CD4-positive, alpha-beta T cell treated with Interleukin-17A for 4 hours (primary cell): ENCODE results near the gene GLS.
A peak's percentile ranks its signal among the peaks of the same experiment; 100 is the strongest.
"Not testable (repeated sequence)": the region's sequence is repeated elsewhere in the genome, so short reads cannot be mapped to it uniquely, and the experiment has no call there.

Experiments used
- DNase-seq: peaks from one replicate; pipeline ENCODE4 v3.0.0-alpha.2; 2020; ENCODE audit warnings: mixed read lengths

GLS gene

GRCh38 chr2:190858817-190859216 is 21.8 kb upstream of the GLS start:
- DNase-seq: no peak

GRCh38 chr2:190859347-190860297 is 21.0 kb upstream of the GLS start:
- no peak for DNase-seq

GRCh38 chr2:190860985-190861680 is 19.5 kb upstream of the GLS start:
- DNase-seq: no peak

GRCh38 chr2:190862128-190862527 is 18.5 kb upstream of the GLS start:
- DNase-seq: not testable (repeated sequence)

GRCh38 chr2:190862571-190862991 is 18.0 kb upstream of the GLS start:
- DNase-seq: no peak

- DNase-seq: peak; percentile 8
These were observed 16.7 kb upstream of the GLS start for GRCh38 chr2:190863946-190864345.

GRCh38 chr2:190864375-190864774 is 16.2 kb upstream of the GLS start:
- no peak for DNase-seq

- no peak for DNase-seq
These were observed 13.4 kb upstream of the GLS start for GRCh38 chr2:190867212-190867611.

GRCh38 chr2:190867832-190868231 is 12.8 kb upstream of the GLS start:
- no peak for DNase-seq

GRCh38 chr2:190869721-190870120 is 10.9 kb upstream of the GLS start:
- no peak for DNase-seq

- DNase-seq: not testable (repeated sequence)
These were observed 7.2 kb upstream of the GLS start for GRCh38 chr2:190873451-190873850.

- DNase-seq: peak; percentile 47
These were observed 4.7 kb upstream of the GLS start for GRCh38 chr2:190875891-190876290.

GRCh38 chr2:190876631-190877030 is 4.0 kb upstream of the GLS start:
- DNase-seq: no peak

GRCh38 chr2:190877436-190877835 is 3.2 kb upstream of the GLS start:
- DNase-seq: no peak

GRCh38 chr2:190879474-190880377 is 895 bp upstream of the GLS start:
- peak; percentile 49 for DNase-seq

- DNase-seq: no peak
These were observed 520 bp downstream of the GLS start for GRCh38 chr2:190881084-190881597.

GRCh38 chr2:190881598-190882410 is 1.2 kb downstream of the GLS start:
- peak; percentile 77 for DNase-seq

GRCh38 chr2:190882411-190882766 is 1.8 kb downstream of the GLS start:
- DNase-seq: no peak

- DNase-seq: no peak
These were observed 2.4 kb downstream of the GLS start for GRCh38 chr2:190882856-190883582.

GRCh38 chr2:190885844-190886243 is 5.2 kb downstream of the GLS start:
- not testable (repeated sequence) for DNase-seq

GRCh38 chr2:190887089-190887488 is 6.5 kb downstream of the GLS start:
- DNase-seq: no peak
